GM21528 (cell line): ENCODE measurements around the gene IL1R1.

Experiments used
- ATAC-seq: cut with Tn5 transposase; IDR thresholded peaks from one replicate; pipeline ENCODE4 v1.9.1; 2021; ENCODE audit warnings: mild to moderate bottlenecking, moderate library complexity; ENCODE audit not compliant: unreplicated experiment, low FRiP score

The IL1R1 gene

DNA sequence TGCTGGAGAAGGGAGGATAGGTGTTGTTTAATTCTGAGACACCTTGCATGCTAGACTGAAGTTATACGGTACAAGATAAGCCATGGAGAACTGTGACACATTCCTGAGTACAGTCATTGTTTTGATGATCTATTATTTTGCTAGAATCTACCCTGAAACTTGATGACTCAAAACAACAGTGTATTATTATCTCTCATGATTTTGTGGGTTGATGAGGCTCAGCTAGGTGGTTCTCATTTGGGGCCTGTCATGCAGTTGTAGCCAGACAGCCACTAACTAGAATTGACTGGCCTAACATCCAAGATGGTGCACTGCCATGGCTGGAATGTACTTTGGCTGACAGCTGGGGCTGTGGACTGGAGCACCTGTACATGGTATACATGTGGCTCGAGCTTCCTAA, 5.4 kb upstream of the IL1R1 start:
- no peak for ATAC-seq

DNA sequence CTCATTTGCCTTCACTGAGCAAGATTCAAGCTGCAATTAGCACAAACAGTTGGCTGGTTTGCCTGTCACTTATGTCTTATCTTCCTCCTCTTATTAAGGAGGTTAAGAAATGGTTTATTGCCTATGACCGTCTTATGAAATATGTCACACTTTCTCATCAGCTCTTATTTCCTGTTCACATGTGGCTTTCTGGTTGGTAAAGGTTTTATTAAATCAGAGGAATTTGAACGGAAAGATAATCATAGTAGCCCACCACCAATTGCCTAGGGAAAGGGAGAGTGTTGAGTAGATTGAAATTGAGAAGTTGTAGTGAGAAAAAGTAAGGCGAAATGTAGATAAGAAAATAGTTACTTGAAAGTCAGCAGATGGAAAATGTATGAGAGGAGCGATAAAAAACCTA, 4.2 kb upstream of the IL1R1 start:
- no peak for ATAC-seq

DNA sequence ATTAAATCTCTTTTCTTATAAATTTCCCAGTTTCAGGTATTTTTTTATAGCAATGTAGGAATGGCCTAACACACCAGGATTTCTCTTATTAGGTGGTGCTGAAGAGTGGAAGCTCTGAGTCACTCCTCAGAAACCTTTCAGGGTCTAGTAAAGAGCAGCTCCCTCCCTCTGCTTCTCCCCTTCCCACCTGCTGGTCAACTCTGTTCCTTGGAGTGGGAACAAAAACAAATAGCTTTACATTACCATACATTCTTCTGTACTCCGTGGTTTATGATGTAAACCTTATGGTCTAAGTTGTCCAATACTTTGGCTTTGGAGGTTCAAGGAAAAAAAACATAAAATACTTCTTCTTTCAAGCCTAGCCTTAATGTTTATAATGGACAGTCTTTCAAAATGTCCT, 2.7 kb upstream of the IL1R1 start:
- ATAC-seq = no peak

GRCh38 chr2:102140377-102140776, 2.2 kb upstream of the IL1R1 start:
- ATAC-seq = no peak

DNA sequence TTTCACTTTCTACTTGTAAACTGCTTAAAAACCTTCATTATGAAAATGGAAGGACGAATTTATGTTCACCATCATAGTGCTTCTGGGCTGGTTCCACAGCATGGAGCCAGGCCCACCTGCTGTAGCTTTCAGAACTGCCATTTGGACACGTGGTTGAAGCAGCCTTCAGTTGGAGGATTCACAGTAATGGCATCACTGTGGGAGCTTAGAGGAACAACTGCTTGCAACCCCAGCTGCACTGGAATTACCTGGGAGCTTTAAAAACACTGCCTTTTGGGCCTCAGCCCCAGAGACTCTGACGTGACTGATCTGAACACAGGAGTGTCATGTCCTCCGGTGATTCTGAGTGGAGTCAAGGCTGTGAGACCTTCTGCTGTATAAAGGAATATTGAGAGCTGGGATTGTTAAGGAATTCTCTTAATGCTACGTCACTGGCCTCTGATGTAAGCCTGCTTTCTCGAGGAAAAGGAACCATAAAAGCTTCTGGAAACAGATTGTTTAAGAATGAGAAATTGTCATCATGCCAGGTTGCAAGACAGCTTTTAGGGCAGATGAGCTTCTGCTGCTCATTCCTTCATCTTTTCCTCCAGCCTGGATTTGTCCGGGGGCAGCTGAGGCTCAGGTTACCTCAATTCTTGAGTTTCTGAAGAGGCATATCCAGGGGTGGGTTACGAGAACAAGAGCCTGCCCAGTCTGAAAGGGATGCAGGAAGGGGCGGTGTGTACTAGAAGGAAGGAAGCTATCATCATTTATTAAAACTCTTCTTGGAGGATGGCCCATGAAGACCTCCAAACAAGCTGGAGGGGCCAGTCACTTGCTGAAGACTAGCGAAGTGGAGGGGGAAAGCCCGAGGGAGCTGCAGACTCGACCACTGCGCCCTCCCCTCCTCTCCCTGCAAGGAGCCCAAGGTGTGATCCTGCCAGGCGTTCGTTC, 1.3 kb upstream of the IL1R1 start:
- ATAC-seq = no peak

DNA sequence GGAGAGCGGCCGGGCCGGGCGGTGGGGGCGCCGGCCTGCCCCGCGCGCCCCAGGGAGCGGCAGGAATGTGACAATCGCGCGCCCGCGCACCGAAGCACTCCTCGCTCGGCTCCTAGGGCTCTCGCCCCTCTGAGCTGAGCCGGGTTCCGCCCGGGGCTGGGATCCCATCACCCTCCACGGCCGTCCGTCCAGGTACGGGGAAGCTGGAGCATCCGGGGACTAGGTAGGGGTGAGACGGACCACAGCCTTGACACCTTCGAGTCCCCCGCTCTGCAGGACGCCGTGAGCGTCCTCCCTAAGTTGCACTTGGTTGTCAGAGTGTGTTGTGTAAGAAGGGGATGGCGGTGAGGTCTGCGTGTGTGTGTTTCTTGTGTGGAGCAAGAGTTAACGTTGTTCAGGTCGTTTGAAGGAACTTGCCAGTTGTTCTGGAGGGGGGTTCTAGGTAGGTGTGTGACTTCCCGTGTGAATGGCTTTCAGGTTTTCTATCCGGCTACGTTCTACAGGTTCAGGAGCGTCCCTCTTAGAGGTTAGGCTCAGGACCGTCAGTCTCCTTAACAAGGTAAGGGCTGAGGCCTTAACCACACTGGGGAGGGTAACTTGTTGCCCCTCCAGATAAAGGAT, 393 bp downstream of the IL1R1 start:
- no peak for ATAC-seq

- ATAC-seq = no peak
These were observed 972 bp downstream of the IL1R1 start for GRCh38 chr2:102143450-102143985.

GRCh38 chr2:102144128-102144527, 1.6 kb downstream of the IL1R1 start:
- no peak for ATAC-seq

- no peak for ATAC-seq
These were observed 2.6 kb downstream of the IL1R1 start for GRCh38 chr2:102145107-102145506.

GRCh38 chr2:102145934-102146333, 3.4 kb downstream of the IL1R1 start:
- no peak for ATAC-seq

- no peak for ATAC-seq
These were observed 5.4 kb downstream of the IL1R1 start for GRCh38 chr2:102147935-102148334.

- no peak for ATAC-seq
These were observed 6.7 kb downstream of the IL1R1 start for GRCh38 chr2:102149243-102149642.

DNA sequence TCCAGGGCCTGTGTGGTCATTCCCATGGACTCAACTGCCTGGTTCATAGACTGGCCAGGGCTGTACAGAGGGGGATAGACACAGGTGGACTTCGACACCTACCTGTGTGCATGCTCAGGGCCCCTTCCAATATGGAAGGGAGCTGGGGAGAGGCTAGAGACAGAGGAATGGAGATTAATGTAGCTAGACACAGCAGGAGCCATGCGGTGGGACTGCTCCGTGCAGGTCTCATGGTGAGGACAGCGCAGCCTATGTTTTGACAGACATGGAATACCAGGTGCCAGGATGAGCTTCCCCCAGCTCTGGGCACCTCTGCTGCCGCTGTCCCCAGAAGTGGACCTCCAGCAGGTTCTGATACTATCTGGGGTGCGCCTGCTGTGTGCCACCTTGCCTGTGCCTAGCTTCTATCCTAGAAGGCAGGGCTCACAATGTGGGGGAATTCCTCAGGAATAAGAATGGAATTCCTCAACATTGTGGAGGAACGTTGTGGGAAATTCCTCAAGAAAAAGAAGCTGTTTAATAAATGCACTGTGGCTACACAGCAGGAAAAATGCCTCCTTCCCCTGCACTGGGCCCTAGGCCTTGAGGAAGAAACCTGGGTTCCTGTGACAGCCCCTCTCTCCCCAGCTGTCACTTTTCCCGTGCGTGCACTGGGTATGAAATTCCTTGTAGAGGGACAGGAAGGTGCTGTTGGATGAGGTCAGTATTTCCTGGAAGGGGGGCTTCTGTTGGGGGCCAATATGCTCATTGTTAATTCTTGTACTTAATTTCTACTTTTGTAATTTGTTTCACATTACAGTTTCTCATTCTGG, 7.3 kb downstream of the IL1R1 start:
- no peak for ATAC-seq

- ATAC-seq = no peak
These were observed 11.8 kb downstream of the IL1R1 start for GRCh38 chr2:102154364-102154763.

DNA sequence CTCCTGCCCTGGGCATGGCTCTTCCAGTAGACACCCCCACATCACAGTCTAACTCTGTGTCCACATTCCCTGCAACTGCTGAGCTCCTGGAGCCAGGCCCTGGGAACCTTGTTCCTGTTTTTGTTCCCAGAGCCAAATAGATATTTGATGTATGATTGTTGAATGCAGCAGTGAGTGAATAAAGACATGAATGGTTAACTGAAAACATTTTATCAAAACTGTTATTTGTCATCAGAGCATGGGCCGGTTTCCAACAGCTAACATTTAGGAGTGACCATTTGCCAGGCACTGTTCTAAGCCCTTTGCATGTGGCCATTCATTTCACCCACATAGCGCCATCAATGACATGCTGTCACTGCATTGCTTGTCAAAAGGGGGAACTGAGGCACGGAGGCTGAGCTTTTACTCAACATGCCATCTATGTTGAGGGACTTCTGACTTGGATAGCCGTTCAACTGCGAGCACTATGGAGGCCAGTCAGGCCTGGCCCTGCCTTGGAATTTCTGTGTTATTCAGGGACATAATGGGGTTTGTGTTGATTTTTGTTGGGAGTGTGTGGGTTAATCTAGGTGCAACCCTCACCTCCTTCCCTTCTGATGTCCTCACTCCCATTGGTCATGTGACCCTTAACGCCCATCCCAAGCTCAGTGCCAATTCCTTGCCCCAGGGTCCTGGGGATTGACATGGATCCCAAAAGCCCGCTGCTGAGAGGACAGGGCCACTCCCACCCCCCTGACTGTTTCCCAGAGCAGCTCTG, 12.6 kb downstream of the IL1R1 start:
- no peak for ATAC-seq

DNA sequence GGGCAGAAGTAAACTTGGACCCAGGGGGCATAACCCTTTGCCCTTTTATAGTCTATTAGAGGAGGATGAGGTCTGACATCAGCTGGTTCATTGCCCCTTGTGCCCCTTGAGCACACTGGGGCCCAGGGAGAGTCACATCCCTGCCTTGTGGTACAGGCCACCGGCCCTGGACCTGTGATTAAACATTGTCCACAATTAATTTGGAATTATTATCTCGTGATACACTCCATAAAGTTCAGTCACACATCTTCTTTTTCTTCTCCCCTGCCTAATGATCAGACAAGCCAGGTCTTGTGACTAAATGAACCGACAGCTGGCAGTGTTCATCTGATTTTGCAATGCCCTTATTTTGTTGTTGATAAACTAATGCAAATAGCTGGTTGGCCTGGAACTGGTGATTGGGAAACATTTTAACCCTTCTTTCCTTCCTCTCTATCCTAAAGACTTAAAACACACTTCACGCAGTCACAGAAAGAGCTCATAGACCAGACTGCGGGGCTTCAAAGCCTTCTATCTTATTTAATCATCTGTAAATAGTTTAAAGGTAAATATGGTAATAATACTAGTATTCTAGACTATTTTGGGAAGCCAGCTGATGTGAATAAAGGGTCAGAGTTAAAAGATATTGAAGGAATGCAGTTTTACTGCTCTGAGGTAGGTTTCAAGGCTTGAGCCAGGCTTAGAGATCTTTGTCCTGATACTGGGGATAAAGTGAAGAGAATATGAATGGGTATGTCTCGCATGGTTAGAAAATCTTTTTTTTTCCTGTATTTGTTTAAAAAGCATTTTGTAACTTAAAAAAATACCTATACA, 13.4 kb downstream of the IL1R1 start:
- ATAC-seq = no peak

DNA sequence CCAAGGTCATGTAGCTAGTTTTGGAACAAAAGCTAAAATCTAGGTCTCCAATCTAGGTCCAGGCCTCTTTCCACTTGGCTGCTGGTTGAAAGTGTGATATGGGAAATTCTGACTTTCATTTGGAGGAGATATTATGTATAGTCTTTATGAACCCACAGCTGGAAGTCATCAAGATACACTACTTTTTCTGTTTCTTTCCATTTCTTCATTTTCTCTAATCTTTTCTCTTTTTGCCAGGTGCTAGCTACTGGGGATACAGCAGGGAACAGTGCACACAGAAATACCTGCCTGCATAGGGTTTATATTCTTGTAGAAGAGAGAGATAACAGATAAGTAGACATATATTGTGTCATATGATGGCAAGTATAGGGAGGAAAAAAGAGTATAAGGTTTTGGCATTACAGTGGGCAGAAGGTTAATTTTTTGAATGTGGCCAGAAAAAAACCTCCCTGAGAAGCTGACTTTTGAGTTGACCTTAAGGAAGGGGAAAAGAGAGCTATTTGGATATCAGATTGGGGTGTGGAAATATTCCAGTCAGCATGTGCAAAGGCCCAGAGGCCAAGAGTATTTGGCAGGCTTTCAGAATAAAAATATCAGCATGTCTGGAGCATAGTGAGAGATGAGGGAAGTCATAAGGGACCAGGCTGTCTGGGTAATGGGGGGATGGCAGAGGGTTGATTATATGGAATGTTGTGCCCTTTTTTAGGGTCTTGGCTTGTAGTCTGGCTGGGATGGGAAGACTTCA, 15.6 kb downstream of the IL1R1 start:
- no peak for ATAC-seq

DNA sequence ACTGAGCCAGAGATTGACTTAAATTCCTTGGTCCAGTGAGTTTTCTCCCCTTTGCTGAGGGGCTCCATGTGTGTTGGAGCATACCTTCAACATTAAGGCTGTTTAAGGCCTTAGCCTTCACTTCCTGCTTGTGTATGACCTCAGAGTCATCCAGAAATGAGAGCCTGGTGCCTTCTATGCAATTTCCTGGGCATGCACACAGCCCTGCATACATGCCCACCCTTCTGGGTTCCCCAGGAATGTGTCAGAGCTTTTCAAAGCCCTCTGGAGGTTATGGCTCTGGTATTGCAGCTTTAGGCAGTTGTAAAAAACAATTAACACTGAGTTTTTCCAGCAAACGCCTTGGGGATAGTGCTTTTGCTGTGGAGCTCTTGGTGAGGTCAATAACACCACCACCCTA, 16.7 kb downstream of the IL1R1 start:
- ATAC-seq = no peak
